NT2/D1 (cell line): Measurements from ENCODE around the gene PNPLA7.
"Not testable (repeated sequence)": the region's sequence is repeated elsewhere in the genome, so short reads cannot be mapped to it uniquely, and the experiment has no call there.

Source experiments
- DNase-seq: peaks from one replicate; pipeline ENCODE4 v3.0.0-alpha.2; 2011; ENCODE audit warnings: low read depth, low spot score
- H3K27me3 ChIP-seq: 2 replicates; pipeline ENCODE4 v1.6.0; 2011; ENCODE audit warnings: mild to moderate bottlenecking; ENCODE audit not compliant: insufficient read length, insufficient read depth
- H3K36me3 ChIP-seq: 2 replicates; pipeline ENCODE4 v1.6.1; 2011; ENCODE audit warnings: mild to moderate bottlenecking, low read length, mixed read lengths; ENCODE audit not compliant: insufficient read depth, insufficient read length
- H3K4me1 ChIP-seq: 2 replicates; pipeline ENCODE4 v1.5.1; 2011; ENCODE audit not compliant: insufficient read depth, insufficient read length
- H3K4me3 ChIP-seq: 2 replicates; pipeline ENCODE4 v1.5.1; 2011; ENCODE audit warnings: low read depth; ENCODE audit not compliant: insufficient read length
- H3K9ac ChIP-seq: 2 replicates; pipeline ENCODE4 v1.6.0; 2011; ENCODE audit warnings: low read depth; ENCODE audit not compliant: insufficient read length
- H3K9me3 ChIP-seq: 2 replicates; pipeline ENCODE4 v1.5.1; 2011; ENCODE audit warnings: mild to moderate bottlenecking, low read length; ENCODE audit not compliant: insufficient read depth
- SUZ12 ChIP-seq: IDR thresholded peaks from 2 replicates; pipeline ENCODE4 v1.6.1; 2011; ENCODE audit not compliant: insufficient read length, insufficient read depth; ENCODE audit errors: extremely low read depth
- YY1 ChIP-seq: IDR thresholded peaks from 2 replicates; pipeline ENCODE4 v1.6.1; 2011; ENCODE audit not compliant: insufficient read length, insufficient read depth
- ZNF274 ChIP-seq: IDR thresholded peaks from 2 replicates; pipeline ENCODE4 v1.6.1; 2011; ENCODE audit warnings: mild to moderate bottlenecking, low read depth, low read length

The PNPLA7 gene

DNA sequence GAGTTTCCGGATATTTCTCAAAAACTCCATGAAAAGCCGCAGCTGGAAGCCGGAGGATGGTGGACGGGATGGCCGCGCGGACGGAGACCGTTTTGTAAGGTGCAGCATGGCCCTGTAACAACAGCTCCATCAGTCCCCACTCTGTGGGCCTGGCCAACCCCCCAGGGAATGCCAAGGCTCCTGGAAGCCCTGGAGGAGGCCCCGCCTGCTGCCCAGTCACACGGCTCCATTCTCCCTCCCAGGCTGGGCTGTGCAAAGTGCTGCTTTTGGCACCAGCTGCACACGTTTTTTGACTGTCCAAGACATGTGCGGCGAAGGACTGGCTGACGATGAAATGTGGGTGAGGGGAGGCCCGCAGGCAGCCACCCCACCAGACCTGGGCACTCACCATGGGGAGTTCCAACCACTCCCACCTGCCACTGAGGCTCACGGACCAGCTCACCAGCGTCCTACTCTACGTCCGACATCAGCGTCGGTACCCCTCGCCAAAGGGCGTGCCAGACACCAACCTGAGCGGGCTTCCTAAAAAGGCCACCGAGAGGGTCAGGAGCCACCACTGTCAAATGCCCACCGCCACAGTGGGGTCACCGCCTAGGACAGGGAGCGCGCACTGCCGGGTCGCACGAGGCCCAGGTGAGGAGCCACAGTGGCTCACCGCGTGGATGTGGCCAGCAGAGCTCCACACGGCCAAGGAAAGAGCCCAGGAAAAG lies 27.3 kb downstream of the PNPLA7 start:
- DNase-seq = no peak
- no peaks in the 10 kb centered on the region for H3K36me3 ChIP-seq
- no peaks in the 10 kb centered on the region; the same call in 1 of the 2 replicates for H3K9me3 ChIP-seq
- H3K27me3 ChIP-seq = no peaks in the 10 kb centered on the region
- no peak overlapping the region for H3K4me3 ChIP-seq
- H3K9ac ChIP-seq = no peak overlapping the region
- TF ChIP-seq ZNF274 (no peak), YY1 (no peak), SUZ12 (no peak)
- no peaks in the 10 kb centered on the region for H3K4me1 ChIP-seq

DNA sequence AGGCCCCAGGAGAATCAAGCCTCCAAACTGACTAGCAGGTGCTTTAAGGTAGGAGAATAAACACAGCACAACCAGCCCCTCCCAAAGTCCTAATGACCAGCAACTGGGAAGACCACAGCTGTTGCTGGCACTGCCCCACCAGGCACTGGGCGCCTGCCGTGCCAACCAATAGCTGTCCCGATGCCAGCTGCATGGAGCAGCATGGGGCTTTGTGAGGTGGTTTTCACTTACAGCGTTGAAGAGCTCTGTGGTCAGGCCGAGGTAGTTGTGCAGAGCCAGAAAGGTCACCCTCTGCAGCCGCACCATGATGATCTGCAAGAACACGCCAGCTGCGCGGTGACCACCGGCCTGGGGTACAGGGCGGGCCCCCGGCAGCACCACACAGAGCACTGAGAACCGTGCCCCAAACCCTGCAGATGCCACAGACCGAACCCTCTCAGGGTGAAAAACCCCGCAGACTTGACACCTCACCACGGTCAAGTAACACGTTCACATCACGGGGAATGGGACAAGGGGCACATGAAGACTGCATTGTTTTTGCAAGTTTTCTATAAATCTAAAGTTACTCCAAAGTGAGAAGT lies 28.7 kb downstream of the PNPLA7 start:
- no peak for DNase-seq
- Histone ChIP-seq H3K4me1 (no peaks in the 10 kb centered on the region), H3K27me3 (no peaks in the 10 kb centered on the region), H3K9me3 (no peaks in the 10 kb centered on the region; the same call in 1 of the 2 replicates), H3K36me3 (no peaks in the 10 kb centered on the region), H3K9ac (no peak overlapping the region), H3K4me3 (no peak overlapping the region)
- TF ChIP-seq SUZ12 = no peak
- no peak for TF ChIP-seq YY1
- TF ChIP-seq ZNF274 = no peak

DNA sequence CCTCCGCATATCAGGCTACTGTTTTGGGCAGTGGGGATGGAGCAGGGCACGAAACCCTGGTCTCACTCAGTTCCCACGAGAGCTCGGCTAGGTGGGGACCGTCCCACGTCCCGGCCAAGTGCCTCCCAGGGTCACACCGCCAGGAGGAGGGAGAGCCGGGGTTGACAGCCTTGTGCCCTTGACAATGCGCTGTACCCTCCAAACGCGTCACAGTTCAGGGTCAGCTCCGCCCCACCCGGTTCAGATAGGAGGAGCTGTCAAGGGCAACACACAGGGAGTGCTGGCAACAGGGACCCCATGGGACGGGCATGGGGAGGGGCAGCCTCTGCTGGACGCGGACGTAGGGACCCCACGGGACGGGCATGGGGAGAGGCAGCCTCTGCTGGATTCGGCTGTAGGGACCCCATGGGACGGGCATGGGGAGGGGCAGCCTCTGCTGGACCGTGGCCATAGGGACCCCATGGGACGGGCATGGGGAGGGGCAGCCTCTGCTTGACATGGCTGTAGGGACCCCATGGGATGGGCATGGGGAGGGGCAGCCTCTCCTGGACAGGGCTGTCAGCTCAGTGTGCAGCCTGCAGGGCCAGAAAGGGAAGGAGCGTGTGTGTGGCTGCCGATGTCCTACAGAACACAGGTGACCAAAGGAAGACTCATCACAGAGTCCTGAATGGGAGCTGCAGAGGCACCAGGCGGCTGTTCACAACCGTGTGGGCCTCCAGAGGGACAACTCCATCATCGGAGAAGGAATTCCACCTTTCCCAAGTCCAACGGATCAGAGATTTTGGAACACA lies 29.4 kb downstream of the PNPLA7 start:
- no peak overlapping the region for H3K9ac ChIP-seq
- TF ChIP-seq SUZ12 (no peak), ZNF274 (no peak), YY1 (no peak)
- no peak for DNase-seq
- no peaks in the 10 kb centered on the region for H3K36me3 ChIP-seq
- peaks cover 3% of the 10 kb centered on the region for H3K4me1 ChIP-seq
- no peak overlapping the region for H3K4me3 ChIP-seq
- H3K27me3 ChIP-seq = no peaks in the 10 kb centered on the region
- H3K9me3 ChIP-seq = no peaks in the 10 kb centered on the region; the same call in 1 of the 2 replicates

DNA sequence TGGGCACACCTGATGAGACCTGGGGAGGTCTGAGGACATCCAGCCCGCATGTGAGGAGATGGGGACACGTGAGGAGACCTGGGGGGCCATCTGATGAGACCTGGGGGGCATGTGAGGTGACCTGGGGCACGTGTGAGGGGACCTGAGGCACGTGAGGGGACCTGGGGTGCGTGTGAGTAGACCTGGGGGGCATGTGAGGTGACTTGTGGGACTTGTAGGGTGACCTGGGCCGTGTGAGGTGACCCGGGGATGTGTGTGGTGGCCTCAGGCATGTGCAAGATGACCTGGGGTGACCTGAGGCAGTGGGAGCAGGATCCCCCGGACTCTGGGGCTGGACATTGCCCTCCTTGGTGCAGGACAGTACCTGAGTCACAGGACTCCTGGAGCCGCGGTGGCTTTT lies 30.6 kb downstream of the PNPLA7 start:
- Histone ChIP-seq H3K4me1 (peaks cover 4% of the 10 kb centered on the region), H3K9me3 (no peaks in the 10 kb centered on the region; the same call in 1 of the 2 replicates), H3K9ac (no peak overlapping the region), H3K36me3 (no peaks in the 10 kb centered on the region), H3K27me3 (no peaks in the 10 kb centered on the region), H3K4me3 (no peak overlapping the region)
- no peak for DNase-seq
- TF ChIP-seq YY1 = no peak
- no peak for TF ChIP-seq SUZ12
- TF ChIP-seq ZNF274 = no peak

DNA sequence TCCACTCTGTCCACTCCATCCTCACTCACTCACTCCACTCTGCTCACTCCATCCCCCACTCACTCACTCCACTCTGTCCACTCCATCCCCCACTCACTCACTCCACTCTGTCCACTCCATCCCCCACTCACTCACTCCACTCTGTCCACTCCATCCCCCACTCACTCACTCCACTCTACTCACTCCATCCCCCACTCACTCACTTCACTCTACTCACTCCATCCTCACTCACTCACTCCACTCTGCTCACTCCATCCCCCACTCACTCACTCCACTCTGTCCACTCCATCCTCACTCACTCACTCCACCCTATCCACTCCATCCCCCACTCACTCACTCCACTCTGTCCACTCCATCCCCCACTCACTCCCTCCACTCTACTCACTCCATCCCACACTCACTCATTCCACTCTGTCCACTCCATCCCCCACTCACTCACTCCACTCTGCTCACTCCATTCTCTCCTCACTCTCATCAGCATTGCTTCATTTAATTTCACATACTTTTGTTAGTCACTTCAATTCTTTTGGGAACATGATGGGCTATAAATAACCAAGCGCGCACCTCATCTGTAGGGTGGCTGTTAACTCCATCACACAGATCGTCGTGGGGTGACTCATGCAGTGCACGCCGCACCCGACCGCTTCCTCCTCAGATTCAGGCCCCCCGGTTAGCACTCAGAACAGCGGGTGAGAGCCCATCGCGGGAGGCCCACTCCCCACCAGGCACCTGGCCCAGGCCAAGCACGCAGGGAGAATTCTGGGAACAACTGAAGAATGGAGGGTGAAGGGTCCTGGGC lies 31.3 kb downstream of the PNPLA7 start:
- not testable (repeated sequence) for H3K36me3 ChIP-seq, H3K4me3 ChIP-seq, H3K9me3 ChIP-seq, H3K4me1 ChIP-seq, H3K27me3 ChIP-seq, DNase-seq, H3K9ac ChIP-seq

DNA sequence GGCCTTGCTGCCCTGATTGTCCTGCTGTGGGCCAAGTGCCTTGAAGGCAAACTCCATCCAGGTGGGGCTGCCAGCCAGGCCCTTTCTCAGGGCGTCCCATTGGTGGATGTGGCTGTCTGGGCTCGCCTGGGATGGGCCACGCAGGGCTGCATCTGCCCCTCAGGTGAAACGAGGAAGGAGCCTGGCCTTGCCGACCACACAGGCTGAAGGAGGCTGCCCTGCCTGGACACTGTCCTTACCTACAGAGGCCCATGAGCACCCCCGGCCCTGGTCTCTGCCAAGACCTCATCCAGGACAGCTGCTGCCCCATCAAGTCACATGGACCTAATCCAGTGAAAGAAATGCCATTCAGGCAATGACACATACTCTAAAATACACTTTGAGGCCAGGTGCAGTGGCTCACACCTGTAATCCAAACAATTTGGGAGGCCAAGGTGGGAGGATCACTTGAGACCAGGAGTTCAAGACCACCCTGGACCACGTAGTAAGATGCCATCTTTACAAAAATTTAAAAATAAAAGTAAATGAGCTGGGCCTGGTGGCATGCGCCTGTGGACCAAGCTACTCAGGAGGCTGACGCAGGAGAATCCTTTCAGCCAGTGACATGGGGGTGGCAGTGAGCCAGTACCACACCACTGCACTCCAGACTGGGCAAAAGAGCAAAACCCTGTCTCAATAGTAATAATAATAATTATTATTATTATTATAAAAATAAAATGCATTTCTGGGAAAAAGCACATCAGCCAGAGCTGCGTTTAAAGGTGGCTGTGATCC lies 33.9 kb downstream of the PNPLA7 start:
- no peaks in the 10 kb centered on the region for H3K36me3 ChIP-seq
- no peak overlapping the region for H3K9ac ChIP-seq
- no peak overlapping the region for H3K4me3 ChIP-seq
- H3K4me1 ChIP-seq = peaks cover 4% of the 10 kb centered on the region
- no peaks in the 10 kb centered on the region for H3K27me3 ChIP-seq
- no peak for DNase-seq
- no peak for TF ChIP-seq SUZ12
- no peak for TF ChIP-seq YY1
- TF ChIP-seq ZNF274 = no peak
- no peaks in the 10 kb centered on the region for H3K9me3 ChIP-seq
